Smooth muscle cell (in vitro differentiated cells): ENCODE measurements around the gene IL1RN. TPM values are rescaled to one million over a fixed set of nuclear protein-coding genes. Genes with fewer than 3 reads are reported as not detected.

Source experiments
- DNase-seq: peaks from one replicate; lab custom pipeline; 2025; ENCODE audit not compliant: unreplicated experiment; lab: John Stamatoyannopoulos, UW
- H2AFZ ChIP-seq: fragments of 200-600 bp; sonication (generic); 2 replicates; pipeline ENCODE4 v1.6.0; 2016; ENCODE audit warnings: antibody characterized with exemption, low read depth, mild to moderate bottlenecking
- H3F3A ChIP-seq: fragments of 200-600 bp; sonication (generic); 2 replicates; pipeline ENCODE4 v1.6.0; 2017; ENCODE audit warnings: antibody characterized with exemption, low read depth
- H3K27ac ChIP-seq: fragments of 200-600 bp; sonication (generic); 2 replicates; pipeline ENCODE4 v1.5.1; 2016; ENCODE audit warnings: low read depth, mild to moderate bottlenecking
- H3K27me3 ChIP-seq: fragments of 200-600 bp; sonication (generic); 2 replicates; pipeline ENCODE4 v1.6.1; 2016; ENCODE audit warnings: low read depth, mild to moderate bottlenecking
- H3K36me3 ChIP-seq: fragments of 200-600 bp; sonication (generic); 2 replicates; pipeline ENCODE4 v1.5.1; 2016; ENCODE audit warnings: low read depth
- H3K4me1 ChIP-seq: fragments of 200-600 bp; sonication (generic); 2 replicates; pipeline ENCODE4 v1.5.1; 2016; ENCODE audit warnings: low read depth
- H3K4me2 ChIP-seq: fragments of 200-600 bp; sonication (generic); 2 replicates; pipeline ENCODE4 v1.6.0; 2016; ENCODE audit warnings: mild to moderate bottlenecking
- H3K4me3 ChIP-seq: fragments of 200-600 bp; sonication (generic); 2 replicates; pipeline ENCODE4 v1.5.1; 2016; ENCODE audit warnings: mild to moderate bottlenecking
- H3K79me2 ChIP-seq: fragments of 200-600 bp; sonication (generic); 2 replicates; pipeline ENCODE4 v1.6.0; 2016; ENCODE audit warnings: low read depth, mild to moderate bottlenecking
- H3K9ac ChIP-seq: fragments of 200-600 bp; sonication (generic); 2 replicates; pipeline ENCODE4 v1.6.0; 2016; ENCODE audit warnings: low read depth
- H3K9me3 ChIP-seq: fragments of 200-600 bp; sonication (generic); replicated peaks from 2 replicates; pipeline ENCODE4 v1.5.1; 2016; ENCODE audit warnings: low read depth
- H4K20me1 ChIP-seq: fragments of 200-600 bp; sonication (generic); 2 replicates; pipeline ENCODE4 v1.6.0; 2016; ENCODE audit warnings: low read depth
- CTCF ChIP-seq: fragments of 200-600 bp; sonication (generic); IDR thresholded peaks from 2 replicates; pipeline ENCODE4 v1.5.1; 2017; ENCODE audit warnings: borderline replicate concordance, mild to moderate bottlenecking, antibody characterized with exemption; ENCODE audit not compliant: insufficient read depth, poor library complexity, severe bottlenecking
- WGBS: methylation state at CpG from one replicate; pipeline ENCODE4 v1.1.7; 2016; ENCODE audit warnings: low lambda C conversion rate; 5-methylcytosine and 5-hydroxymethylcytosine counted together
- polyA plus RNA-seq: library from polyadenylated mRNA; unstranded; fragments of >200 nt; fragmentation: Nextera tagmentation; extraction: Ambion mirVana; gene quantifications from 2 replicates; pipeline ENCODE4 v1.2.1, GENCODE V29; 2016
- total RNA-seq: library from RNA; depleted of rRNA; stranded (reverse); fragments of >200 nt; gene quantifications from 2 replicates; pipeline ENCODE4 v1.2.3, GENCODE V29; 2014

Gene IL1RN
- total and polyA plus RNA-seq, 2 experiments from 2014 or later: 2.2 to 3.3 TPM

GRCh38 chr2:113084249-113085000 is 43.0 kb upstream of the IL1RN start:
- H4K20me1 ChIP-seq: no peaks in the 10 kb centered on the region
- no peaks in the 10 kb centered on the region for H3K4me1 ChIP-seq
- no peak overlapping the region for H2AFZ ChIP-seq
- 52% methylated on average over 5 of the region's 5 CpGs for WGBS
- no peak overlapping the region for H3K27ac ChIP-seq
- H3K79me2 ChIP-seq: no peaks in the 10 kb centered on the region
- H3F3A ChIP-seq: no peaks in the 10 kb centered on the region
- no peak overlapping the region for H3K9ac ChIP-seq
- no peak for DNase-seq
- no peak overlapping the region for H3K4me2 ChIP-seq
- H3K36me3 ChIP-seq: no peaks in the 10 kb centered on the region
- peak; percentile 45 for TF ChIP-seq CTCF
- H3K4me3 ChIP-seq: no peak overlapping the region
- peaks cover 28% of the 10 kb centered on the region for H3K27me3 ChIP-seq
- H3K9me3 ChIP-seq: no peaks in the 10 kb centered on the region

GRCh38 chr2:113085542-113085941 is 41.9 kb upstream of the IL1RN start:
- TF ChIP-seq CTCF: no peak
- Histone ChIP-seq H3K27ac (no peak overlapping the region), H3K36me3 (no peaks in the 10 kb centered on the region), H3F3A (no peaks in the 10 kb centered on the region), H3K27me3 (peaks cover 39% of the 10 kb centered on the region), H3K4me1 (no peaks in the 10 kb centered on the region), H4K20me1 (no peaks in the 10 kb centered on the region), H2AFZ (no peak overlapping the region), H3K9me3 (no peaks in the 10 kb centered on the region), H3K9ac (no peak overlapping the region), H3K79me2 (no peaks in the 10 kb centered on the region), H3K4me2 (no peak overlapping the region), H3K4me3 (no peak overlapping the region)
- no peak for DNase-seq
- WGBS: 61% methylated on average over 2 of the region's 2 CpGs

- DNase-seq: no peak
- Histone ChIP-seq H3K27ac (no peak overlapping the region), H3F3A (no peaks in the 10 kb centered on the region), H3K4me1 (no peaks in the 10 kb centered on the region), H3K4me2 (no peak overlapping the region), H3K4me3 (no peak overlapping the region), H3K79me2 (no peaks in the 10 kb centered on the region), H3K9me3 (no peaks in the 10 kb centered on the region), H2AFZ (no peak overlapping the region), H4K20me1 (no peaks in the 10 kb centered on the region), H3K27me3 (peaks cover 43% of the 10 kb centered on the region), H3K36me3 (no peaks in the 10 kb centered on the region), H3K9ac (no peak overlapping the region)
- TF ChIP-seq CTCF: no peak
Observed at GRCh38 chr2:113088213-113088992, 39.0 kb upstream of the IL1RN start.

- no peaks in the 10 kb centered on the region for H3K4me1 ChIP-seq
- no peaks in the 10 kb centered on the region for H3F3A ChIP-seq
- H3K79me2 ChIP-seq: no peaks in the 10 kb centered on the region
- no peak overlapping the region for H3K27ac ChIP-seq
- H3K4me2 ChIP-seq: no peak overlapping the region
- H3K9ac ChIP-seq: no peak overlapping the region
- H3K27me3 ChIP-seq: peaks cover 41% of the 10 kb centered on the region
- no peaks in the 10 kb centered on the region for H4K20me1 ChIP-seq
- TF ChIP-seq CTCF: no peak
- H3K9me3 ChIP-seq: no peaks in the 10 kb centered on the region
- no peak overlapping the region for H3K4me3 ChIP-seq
- no peak for DNase-seq
- no peaks in the 10 kb centered on the region for H3K36me3 ChIP-seq
- H2AFZ ChIP-seq: no peak overlapping the region
Observed at GRCh38 chr2:113089916-113090315, 37.5 kb upstream of the IL1RN start.
